HEK293T (cell line): ENCODE measurements around the gene CDC42SE2.
"Not testable (repeated sequence)": the region's sequence is repeated elsewhere in the genome, so short reads cannot be mapped to it uniquely, and the experiment has no call there.

Experiments
- CTCF ChIA-PET: fragments of 350-600 bp; formaldehyde crosslinking; extraction: SDS; loops from one replicate; lab custom pipeline; 2021; ENCODE audit warnings: antibody characterized with exemption, inconsistent platforms; lab: Yijun Ruan, JAX
- POLR2A ChIA-PET: fragments of 350-600 bp; formaldehyde crosslinking; extraction: SDS; loops from one replicate; lab custom pipeline; 2020; ENCODE audit warnings: antibody characterized with exemption, inconsistent platforms; lab: Yijun Ruan, JAX
- DNase-seq: peaks from one replicate; pipeline ENCODE4 v3.0.0; 2012; ENCODE audit warnings: mixed read lengths; ENCODE audit errors: extremely low spot score
- ARNT ChIP-seq: fragments of 450-650 bp; IDR thresholded peaks from 2 replicates; pipeline ENCODE4 v1.6.1; 2017; ENCODE audit warnings: mild to moderate bottlenecking
- BHLHE40 ChIP-seq: fragments of 450-650 bp; IDR thresholded peaks from 2 replicates; pipeline ENCODE4 v1.6.1; 2016; ENCODE audit warnings: mild to moderate bottlenecking, moderate library complexity, borderline replicate concordance
- CTBP1 ChIP-seq: fragments of 450-650 bp; IDR thresholded peaks from 2 replicates; pipeline ENCODE4 v1.6.1; 2016; ENCODE audit warnings: borderline replicate concordance
- ELF4 ChIP-seq: fragments of 450-650 bp; IDR thresholded peaks from 2 replicates; pipeline ENCODE4 v1.6.1; 2017; ENCODE audit warnings: antibody characterized with exemption
- FOXA1 ChIP-seq: fragments of 450-650 bp; IDR thresholded peaks from 2 replicates; pipeline ENCODE4 v1.6.1; 2016; ENCODE audit warnings: mild to moderate bottlenecking
- FOXK2 ChIP-seq: fragments of 450-650 bp; IDR thresholded peaks from 2 replicates; pipeline ENCODE4 v1.6.1; 2016; ENCODE audit warnings: mild to moderate bottlenecking
- FOXM1 ChIP-seq: fragments of 450-650 bp; IDR thresholded peaks from 2 replicates; pipeline ENCODE4 v1.6.1; 2017; ENCODE audit warnings: mild to moderate bottlenecking, borderline replicate concordance
- HDGF ChIP-seq: fragments of 450-650 bp; IDR thresholded peaks from 2 replicates; pipeline ENCODE4 v1.6.1; 2017; ENCODE audit warnings: antibody characterized with exemption, borderline replicate concordance
- L3MBTL2 ChIP-seq: fragments of 450-650 bp; conservative IDR thresholded peaks from 2 replicates; pipeline ENCODE4 v1.6.1; 2016; ENCODE audit warnings: mild to moderate bottlenecking
- LEF1 ChIP-seq: fragments of 450-650 bp; IDR thresholded peaks from 2 replicates; pipeline ENCODE4 v1.6.1; 2017; ENCODE audit warnings: mild to moderate bottlenecking, borderline replicate concordance
- NFRKB ChIP-seq: fragments of 450-650 bp; IDR thresholded peaks from 2 replicates; pipeline ENCODE4 v1.6.1; 2016; ENCODE audit warnings: mild to moderate bottlenecking, moderate library complexity
- SP1 ChIP-seq: fragments of 450-650 bp; IDR thresholded peaks from 2 replicates; pipeline ENCODE4 v1.6.1; 2017
- SUZ12 ChIP-seq: fragments of 450-650 bp; IDR thresholded peaks from 2 replicates; pipeline ENCODE4 v1.6.1; 2016; ENCODE audit warnings: mild to moderate bottlenecking
- TARDBP ChIP-seq: fragments of 450-650 bp; IDR thresholded peaks from 2 replicates; pipeline ENCODE4 v1.6.1; 2016
- ZNF384 ChIP-seq: fragments of 450-650 bp; IDR thresholded peaks from 2 replicates; pipeline ENCODE4 v1.6.1; 2016
- TF ChIP-seq, protein P1 (sequence below): fragments of 450-650 bp; IDR thresholded peaks from 2 replicates; pipeline ENCODE4 v1.6.1; 2016

Gene CDC42SE2

DNA sequence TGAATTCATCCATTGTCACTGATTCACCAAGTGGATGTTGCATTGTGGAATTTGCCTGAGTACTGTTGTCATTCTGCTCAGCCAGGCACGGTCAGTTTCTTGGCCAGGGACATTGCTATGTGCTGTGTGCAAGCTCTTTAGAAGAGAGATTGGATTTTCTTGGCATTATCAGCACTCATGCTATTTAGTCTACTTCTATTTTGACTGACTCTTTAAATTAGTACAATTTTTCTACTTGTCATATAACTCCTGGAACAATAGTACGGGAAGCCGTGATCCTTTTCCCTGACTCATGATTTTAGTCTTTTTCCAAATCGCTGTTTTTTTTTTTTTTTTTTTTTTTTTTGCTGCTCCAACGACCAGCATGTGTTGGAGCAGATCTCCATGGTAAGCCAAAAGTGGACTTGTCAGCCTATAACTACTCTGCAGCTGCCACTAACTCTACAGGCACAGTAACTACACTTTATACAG is 129.7 kb downstream of the CDC42SE2 start:
- DNase-seq, result no peak
- ChIA-PET POLR2A (no interaction called here), CTCF (interaction anchor here (0.6 kb wide), 1 partner anchor 522 kb away, joined by 3 read pairs; no protein-coding TSS in a partner anchor)
- TF ChIP-seq FOXK2 (no peak), FOXA1 (no peak)

DNA sequence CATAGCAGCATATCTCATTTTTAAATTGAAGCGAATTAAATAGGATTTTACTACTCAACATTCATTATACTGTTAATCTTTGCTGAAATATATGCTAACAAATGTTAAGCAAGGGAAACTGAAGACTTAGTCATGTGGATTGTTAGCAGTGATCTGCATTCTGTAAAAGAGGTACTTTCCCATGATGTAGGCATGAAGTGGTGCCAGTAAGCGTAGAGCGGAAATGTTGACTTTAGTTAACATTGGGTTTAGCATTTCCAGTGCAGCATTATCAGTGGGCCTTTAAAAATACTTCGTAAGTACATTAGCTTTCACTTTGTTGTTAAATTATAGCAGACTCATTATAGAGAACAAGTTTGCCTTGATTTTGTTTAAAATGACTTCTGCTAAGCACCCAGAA is 130.3 kb downstream of the CDC42SE2 start:
- no peak for TF ChIP-seq LEF1
- TF ChIP-seq FOXK2, result no peak
- TF ChIP-seq ZNF384, result no peak
- no peak for TF ChIP-seq TARDBP
- TF ChIP-seq, protein P1, sequence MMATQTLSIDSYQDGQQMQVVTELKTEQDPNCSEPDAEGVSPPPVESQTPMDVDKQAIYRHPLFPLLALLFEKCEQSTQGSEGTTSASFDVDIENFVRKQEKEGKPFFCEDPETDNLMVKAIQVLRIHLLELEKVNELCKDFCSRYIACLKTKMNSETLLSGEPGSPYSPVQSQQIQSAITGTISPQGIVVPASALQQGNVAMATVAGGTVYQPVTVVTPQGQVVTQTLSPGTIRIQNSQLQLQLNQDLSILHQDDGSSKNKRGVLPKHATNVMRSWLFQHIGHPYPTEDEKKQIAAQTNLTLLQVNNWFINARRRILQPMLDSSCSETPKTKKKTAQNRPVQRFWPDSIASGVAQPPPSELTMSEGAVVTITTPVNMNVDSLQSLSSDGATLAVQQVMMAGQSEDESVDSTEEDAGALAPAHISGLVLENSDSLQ, result no peak
- TF ChIP-seq NFRKB, result no peak
- TF ChIP-seq ARNT, result no peak
- TF ChIP-seq FOXA1, result no peak
- TF ChIP-seq SUZ12, result no peak
- no peak for TF ChIP-seq CTBP1
- TF ChIP-seq FOXM1, result no peak
- TF ChIP-seq BHLHE40, result no peak
- no peak for TF ChIP-seq L3MBTL2
- TF ChIP-seq SP1, result no peak
- TF ChIP-seq HDGF, result no peak
- ChIA-PET CTCF (interaction anchor here (0.6 kb wide), 1 partner anchor 522 kb away, joined by 3 read pairs; no protein-coding TSS in a partner anchor), POLR2A (no interaction called here)
- no peak for DNase-seq

DNA sequence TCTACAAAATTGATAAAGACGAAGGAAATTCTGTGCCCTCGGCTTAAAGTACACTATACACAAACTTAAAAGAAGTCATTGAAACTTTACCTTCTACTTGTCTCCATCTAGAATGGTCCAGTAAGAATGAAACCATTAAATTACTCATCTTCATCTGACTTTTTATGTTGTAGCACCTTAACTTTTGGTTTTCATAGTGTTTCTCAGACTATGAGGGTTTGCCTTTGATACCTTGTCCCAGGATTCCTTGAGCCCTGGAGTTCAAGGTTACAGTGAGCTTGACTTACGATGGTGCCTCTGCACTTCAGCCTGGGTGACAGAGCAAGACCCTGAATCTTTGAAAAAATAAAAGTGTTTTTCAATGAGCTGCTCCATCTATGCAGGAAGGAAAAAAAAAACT is 132.2 kb downstream of the CDC42SE2 start:
- ChIA-PET POLR2A (no interaction called here), CTCF (no interaction called here)
- DNase-seq, result no peak
- TF ChIP-seq FOXM1 (no peak), HDGF (no peak), L3MBTL2 (no peak), SUZ12 (no peak), CTBP1 (no peak), NFRKB (no peak), FOXK2 (no peak), TARDBP (no peak), LEF1 (no peak), ELF4 (no peak), ARNT (no peak), FOXA1 (no peak), ZNF384 (no peak), SP1 (no peak), BHLHE40 (no peak)
- TF ChIP-seq, protein P1, result no peak

DNA sequence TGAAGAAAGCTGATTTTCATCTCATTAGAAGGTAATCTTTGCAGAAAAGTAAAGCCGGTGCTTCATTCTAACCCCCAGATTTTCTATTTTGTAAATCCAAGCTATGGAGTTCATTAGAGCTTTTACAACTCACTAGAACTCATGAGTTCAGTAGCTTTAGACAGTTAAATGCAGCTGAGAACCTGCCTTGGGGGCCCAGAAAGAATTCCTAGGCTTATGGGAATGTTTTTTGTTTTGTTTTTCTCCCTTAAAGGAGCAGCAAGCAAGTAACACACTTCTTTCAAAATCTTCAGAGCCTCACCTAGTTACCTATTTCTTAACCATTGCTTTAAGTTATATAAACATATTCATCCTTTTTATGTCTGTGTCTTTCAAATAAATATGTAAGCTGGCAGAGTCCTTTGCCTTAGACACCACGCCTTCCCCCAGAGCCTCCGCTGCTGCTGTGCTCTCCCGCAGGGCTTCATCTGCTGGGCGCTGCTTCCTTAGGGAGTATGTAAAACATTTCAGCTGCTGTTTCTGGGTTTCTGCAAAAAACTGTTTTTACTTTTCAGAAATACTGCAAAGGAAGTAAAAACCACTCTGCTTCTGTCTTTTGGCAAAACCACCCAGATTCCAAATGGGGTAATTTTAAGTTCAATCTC is 132.9 kb downstream of the CDC42SE2 start:
- no peak for DNase-seq
- ChIA-PET CTCF (no interaction called here), POLR2A (no interaction called here)
- TF ChIP-seq FOXM1 (no peak), TARDBP (no peak), ARNT (no peak), FOXK2 (no peak), NFRKB (no peak), L3MBTL2 (no peak), SUZ12 (no peak), FOXA1 (no peak)

DNA sequence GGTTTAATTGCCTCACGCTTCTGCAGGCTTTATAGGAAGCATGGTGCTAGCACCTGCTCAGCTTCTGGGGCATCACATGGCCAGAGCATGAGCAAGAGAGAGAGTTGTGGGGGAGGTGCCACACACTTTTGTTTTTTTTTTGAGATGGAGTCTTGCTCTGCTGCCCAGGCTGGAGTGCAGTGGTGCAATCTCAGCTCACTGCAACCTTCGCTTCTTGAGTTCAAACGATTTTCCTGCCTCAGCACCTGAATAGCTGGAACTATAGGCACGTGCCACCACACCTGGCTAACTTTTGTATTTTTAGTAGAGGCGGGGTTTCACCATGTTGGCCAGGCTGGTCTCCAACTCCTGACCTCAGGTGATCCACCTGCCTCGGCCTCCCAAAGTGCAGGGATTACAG is 135.2 kb downstream of the CDC42SE2 start:
- POLR2A ChIA-PET, CTCF ChIA-PET, DNase-seq: not testable (repeated sequence)

DNA sequence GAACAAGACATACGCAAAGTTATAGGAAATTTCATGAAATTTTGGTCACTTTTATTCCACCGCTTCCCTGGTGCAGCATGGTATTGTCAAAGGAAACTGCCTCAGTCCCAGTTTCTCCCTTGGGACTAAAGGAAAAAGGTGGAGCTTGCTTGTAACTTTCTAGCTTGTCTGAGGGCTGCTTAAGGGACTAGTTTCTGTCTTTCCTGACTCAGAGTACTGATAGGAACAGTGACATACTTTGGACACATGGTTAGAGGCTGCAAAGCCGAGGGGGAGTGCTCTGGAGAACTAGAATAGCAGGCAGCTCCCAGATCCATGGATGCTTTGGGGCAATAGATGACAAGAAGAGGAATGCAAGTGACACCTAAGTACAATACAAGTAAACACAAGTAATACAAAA is 136.7 kb downstream of the CDC42SE2 start:
- POLR2A ChIA-PET, result no interaction called here
- CTCF ChIA-PET, result no interaction called here

DNA sequence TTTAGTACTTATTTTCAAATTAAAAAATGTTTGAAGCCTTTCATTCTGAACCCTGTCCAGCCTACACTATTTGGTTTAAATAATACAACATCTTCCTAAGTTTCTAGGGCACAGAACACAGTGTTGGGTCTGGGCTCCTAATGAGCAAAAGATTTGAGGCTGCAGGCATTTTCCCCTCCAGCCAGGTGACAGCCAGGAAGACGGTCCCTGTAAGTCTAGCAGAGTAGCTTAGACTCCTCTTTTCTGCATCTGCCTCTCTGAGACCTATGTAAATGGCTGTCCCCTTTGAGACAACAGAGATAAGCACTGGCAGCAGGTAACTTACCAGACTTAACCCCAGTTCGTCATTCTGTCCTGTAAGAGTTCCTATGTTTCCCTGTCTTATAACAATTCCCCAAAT is 141.8 kb downstream of the CDC42SE2 start:
- no peak for TF ChIP-seq ARNT
- no peak for TF ChIP-seq L3MBTL2
- TF ChIP-seq FOXM1, result no peak
- TF ChIP-seq, protein P1, result no peak
- TF ChIP-seq ELF4, result no peak
- TF ChIP-seq ZNF384, result no peak
- no peak for TF ChIP-seq SUZ12
- no peak for TF ChIP-seq NFRKB
- no peak for TF ChIP-seq CTBP1
- TF ChIP-seq LEF1, result no peak
- TF ChIP-seq BHLHE40, result no peak
- TF ChIP-seq SP1, result no peak
- no peak for TF ChIP-seq HDGF
- TF ChIP-seq FOXK2, result no peak
- no peak for TF ChIP-seq TARDBP
- TF ChIP-seq FOXA1, result no peak
- DNase-seq, result no peak
- CTCF ChIA-PET, result no interaction called here
- POLR2A ChIA-PET, result no interaction called here

More for the DNA sequence above, 136.7 kb downstream of the CDC42SE2 start:
- no peak for DNase-seq
- no peak for TF ChIP-seq NFRKB
- TF ChIP-seq SUZ12, result no peak
- TF ChIP-seq TARDBP, result no peak
- no peak for TF ChIP-seq ELF4
- no peak for TF ChIP-seq ARNT
